ENCODE data around the gene IL12A. TPM values are rescaled to one million over a fixed set of nuclear protein-coding genes. Genes with fewer than 3 reads are reported as not detected.

The IL12A gene
- total RNA-seq, 1 experiment from 2014 or later: 1.4 TPM

- in situ Hi-C loops (cut with HindIII; ENCODE audit: low sequenced_read_pairs): no loop called here
- no peak for DNase-seq (ENCODE audit: low spot score)
Observed at GRCh38 chr3:159987291-159987711, 1.3 kb upstream of the IL12A start.

DNA sequence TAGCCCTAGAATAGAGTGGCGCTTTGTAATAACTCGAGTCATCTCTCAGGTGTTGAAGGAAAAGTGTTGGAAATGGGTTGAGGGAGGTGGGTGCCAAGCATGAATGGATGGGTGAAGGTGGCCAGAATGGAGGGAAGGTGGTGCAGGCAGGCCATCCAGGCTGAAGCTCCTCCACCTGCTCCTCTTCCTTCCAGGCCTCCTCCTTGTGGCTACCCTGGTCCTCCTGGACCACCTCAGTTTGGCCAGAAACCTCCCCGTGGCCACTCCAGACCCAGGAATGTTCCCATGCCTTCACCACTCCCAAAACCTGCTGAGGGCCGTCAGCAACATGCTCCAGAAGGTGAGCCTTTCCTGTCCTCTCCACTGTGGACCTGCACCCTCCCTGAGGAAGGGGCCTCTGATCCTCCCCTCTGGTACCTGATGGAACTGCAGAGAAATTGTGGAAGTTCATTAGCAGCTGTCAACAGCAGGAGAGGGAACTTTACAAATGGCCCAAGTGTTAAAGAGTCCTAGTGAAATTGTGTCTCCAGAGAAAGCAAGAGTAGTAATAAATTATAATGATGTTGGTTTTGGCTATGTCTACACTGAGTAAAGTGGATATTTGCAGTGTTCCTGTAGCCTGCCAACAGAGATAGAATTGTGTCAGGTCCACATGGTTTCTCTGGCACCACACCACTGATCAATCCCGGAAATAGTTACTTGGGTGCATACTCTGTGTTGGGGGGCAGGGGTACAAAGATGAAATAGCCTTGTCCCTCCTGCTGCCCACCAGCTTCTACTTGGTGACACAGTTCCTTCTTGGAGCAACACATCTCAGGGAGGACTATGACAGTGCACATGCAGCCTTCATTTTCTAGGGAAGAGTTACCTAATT lies 1.6 kb downstream of the IL12A start:
- no peak for DNase-seq (ENCODE audit: low spot score)
- in situ Hi-C loops (cut with HindIII; ENCODE audit: low sequenced_read_pairs): no loop called here

- in situ Hi-C loops (cut with HindIII; ENCODE audit: low sequenced_read_pairs): no loop called here
- DNase-seq (ENCODE audit: low spot score): no peak
Observed at GRCh38 chr3:159991591-159991990, 3.0 kb downstream of the IL12A start.

GRCh38 chr3:159992589-159992988 lies 4.0 kb downstream of the IL12A start:
- in situ Hi-C loops (cut with HindIII; ENCODE audit: low sequenced_read_pairs): no loop called here

DNA sequence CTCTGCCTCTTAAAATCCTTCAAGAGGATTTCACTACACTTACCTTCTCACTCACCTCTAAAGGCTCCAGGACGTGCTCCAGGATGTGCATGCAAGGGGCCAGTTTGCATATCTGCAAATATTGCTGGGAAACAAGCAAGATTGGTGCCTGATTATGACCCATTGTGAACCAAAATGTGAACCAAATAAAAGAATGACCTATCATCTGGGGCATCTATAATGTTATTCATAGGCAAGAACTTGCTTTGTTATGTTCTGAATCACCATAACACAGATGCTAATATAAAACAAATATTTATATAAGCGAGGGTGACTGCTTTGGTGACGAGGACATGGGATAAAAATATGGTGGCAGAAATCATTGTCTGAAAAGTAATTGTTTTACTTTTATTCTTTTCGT lies 5.5 kb downstream of the IL12A start:
- in situ Hi-C loops (cut with HindIII; ENCODE audit: low sequenced_read_pairs): no loop called here
- DNase-seq (ENCODE audit: low spot score): no peak

More at GRCh38 chr3:159992589-159992988, 4.0 kb downstream of the IL12A start:
- DNase-seq (ENCODE audit: low spot score): no peak

DNA sequence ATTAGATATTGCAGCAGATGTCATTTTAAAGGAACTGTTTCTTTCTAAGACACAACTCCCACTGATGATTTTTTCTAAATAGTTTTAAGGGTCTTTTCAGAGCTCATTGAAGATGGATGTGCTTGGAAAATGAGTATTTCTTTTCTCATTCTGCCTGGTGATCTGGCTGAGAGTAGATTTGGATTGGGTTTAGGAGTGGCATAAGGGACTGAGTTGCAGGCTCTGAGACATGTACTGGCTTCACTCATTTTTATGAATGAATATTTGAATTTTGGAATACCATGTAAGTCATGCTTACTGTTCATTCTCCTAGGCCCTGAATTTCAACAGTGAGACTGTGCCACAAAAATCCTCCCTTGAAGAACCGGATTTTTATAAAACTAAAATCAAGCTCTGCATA lies 6.5 kb downstream of the IL12A start:
- in situ Hi-C loops (cut with HindIII; ENCODE audit: low sequenced_read_pairs): no loop called here
- no peak for DNase-seq (ENCODE audit: low spot score)

DNA sequence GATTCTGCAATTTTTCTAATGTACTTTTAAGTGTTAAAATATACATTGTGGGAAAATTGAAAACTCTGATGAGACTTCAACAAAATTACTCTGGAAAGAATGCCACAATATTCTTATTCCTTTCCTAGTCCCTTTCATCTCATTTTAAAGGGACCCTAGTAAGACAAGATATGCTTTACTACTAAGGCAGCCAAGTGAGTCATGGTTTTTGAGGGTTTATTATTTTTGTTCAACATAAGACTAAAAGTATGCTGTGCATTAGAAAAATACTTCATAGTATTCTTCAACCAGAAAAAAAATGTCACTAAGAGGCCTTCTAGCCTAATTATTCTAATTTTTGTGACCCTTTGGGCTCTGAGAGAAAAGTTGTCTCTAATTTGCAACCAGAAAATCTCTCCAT lies 7.4 kb downstream of the IL12A start:
- in situ Hi-C loops (cut with HindIII; ENCODE audit: low sequenced_read_pairs): no loop called here
- no peak for DNase-seq (ENCODE audit: low spot score)

GRCh38 chr3:159996959-159997358 lies 8.3 kb downstream of the IL12A start:
- in situ Hi-C loops (cut with HindIII; ENCODE audit: low sequenced_read_pairs): no loop called here
- DNase-seq (ENCODE audit: low spot score): no peak

DNA sequence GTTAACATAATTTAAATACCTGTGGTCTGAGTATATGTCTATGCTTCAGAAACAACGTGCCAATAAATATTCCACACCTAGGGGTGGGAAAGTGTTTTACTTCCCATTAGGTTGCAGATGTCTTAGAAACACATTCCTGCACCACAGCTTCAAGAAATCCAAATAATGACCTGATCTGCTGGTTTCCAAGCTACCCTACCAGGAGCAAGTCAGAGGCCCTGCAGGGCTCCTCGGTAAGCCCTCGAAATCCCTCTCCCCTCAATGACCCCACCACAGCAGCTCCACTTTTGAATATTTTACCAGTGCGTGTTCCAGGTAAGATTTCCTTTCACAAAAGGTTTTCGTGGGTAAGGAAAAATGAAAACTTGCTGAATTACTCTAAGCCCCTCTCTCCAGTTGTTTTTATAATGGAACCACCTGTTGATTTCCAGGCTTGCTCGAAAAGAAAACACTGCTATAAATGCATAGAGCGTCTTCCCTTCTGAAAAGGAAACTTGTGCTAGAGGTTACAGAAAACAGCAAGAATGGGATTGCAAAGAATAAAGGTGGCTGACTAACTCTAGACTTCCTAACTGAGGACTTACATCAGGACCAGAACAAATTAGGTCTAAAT lies 12.6 kb downstream of the IL12A start:
- in situ Hi-C loops (cut with HindIII; ENCODE audit: low sequenced_read_pairs): no loop called here
- no peak for DNase-seq (ENCODE audit: low spot score)

GRCh38 chr3:160001850-160002623 lies 13.4 kb downstream of the IL12A start:
- in situ Hi-C loops (cut with HindIII; ENCODE audit: low sequenced_read_pairs): no loop called here

DNA sequence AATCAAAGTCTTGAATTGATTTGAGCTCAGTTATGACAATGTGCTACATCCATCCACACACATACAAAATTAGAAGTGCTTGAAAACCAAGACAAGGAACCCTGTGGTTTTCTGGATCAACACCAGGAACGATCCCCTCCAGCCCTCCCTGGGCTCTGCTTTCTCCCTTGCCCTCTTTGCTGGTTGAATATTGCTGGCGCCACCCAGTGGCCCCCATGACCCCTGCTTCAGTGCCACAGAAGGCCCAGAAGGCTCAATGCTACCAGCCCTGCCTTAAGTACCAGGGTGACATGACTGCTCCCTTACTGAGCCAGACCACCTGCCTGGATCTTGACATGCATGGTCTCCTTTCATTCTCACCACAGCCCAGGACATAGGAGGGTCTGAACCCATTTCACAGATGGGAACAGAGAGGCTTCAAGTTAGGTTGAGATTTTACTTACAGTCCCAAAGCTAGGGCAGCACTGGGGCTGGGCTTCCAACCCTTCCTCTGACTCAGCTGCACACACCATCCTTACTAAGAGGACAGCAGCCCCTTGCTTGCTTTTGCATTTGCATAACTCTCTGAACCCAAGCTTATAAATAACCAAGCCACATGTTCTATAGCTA lies 15.0 kb downstream of the IL12A start:
- DNase-seq (ENCODE audit: low spot score): peak; percentile 58
- in situ Hi-C loops (cut with HindIII; ENCODE audit: low sequenced_read_pairs): no loop called here

More at GRCh38 chr3:160001850-160002623, 13.4 kb downstream of the IL12A start:
- peak; percentile 61 for DNase-seq (ENCODE audit: low spot score)

- in situ Hi-C loops (cut with HindIII; ENCODE audit: low sequenced_read_pairs): no loop called here
- DNase-seq (ENCODE audit: low spot score): no peak
Observed at GRCh38 chr3:160005004-160005403, 16.4 kb downstream of the IL12A start.

GRCh38 chr3:160006282-160007163 lies 17.9 kb downstream of the IL12A start:
- in situ Hi-C loops (cut with HindIII; ENCODE audit: low sequenced_read_pairs): no loop called here
- peak; percentile 84 for DNase-seq (ENCODE audit: low spot score)

GRCh38 chr3:160008961-160009360 lies 20.3 kb downstream of the IL12A start:
- no peak for DNase-seq (ENCODE audit: low spot score)
- in situ Hi-C loops (cut with HindIII; ENCODE audit: low sequenced_read_pairs): no loop called here

DNA sequence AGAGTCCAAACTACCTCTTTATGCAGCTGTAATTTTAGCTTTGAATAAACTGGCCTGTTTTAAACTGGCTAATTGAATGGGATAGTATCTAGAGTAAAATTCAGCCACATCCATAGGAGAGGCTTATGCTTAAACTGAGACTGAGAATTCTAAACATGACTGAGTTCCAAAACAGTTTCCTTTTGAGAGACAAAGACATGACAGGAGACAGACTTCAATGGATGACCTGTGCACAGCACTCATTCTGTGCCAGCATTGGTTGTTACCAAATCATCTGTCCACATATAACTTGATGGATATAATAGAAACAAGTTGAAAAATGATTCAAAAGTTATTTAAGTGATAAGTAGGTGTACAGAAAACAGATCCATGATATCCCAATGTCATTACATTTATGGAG lies 20.9 kb downstream of the IL12A start:
- DNase-seq (ENCODE audit: low spot score): no peak
- in situ Hi-C loops (cut with HindIII; ENCODE audit: low sequenced_read_pairs): no loop called here

GRCh38 chr3:160010578-160010977 lies 21.9 kb downstream of the IL12A start:
- in situ Hi-C loops (cut with HindIII; ENCODE audit: low sequenced_read_pairs): no loop called here
- DNase-seq (ENCODE audit: low spot score): no peak

DNA sequence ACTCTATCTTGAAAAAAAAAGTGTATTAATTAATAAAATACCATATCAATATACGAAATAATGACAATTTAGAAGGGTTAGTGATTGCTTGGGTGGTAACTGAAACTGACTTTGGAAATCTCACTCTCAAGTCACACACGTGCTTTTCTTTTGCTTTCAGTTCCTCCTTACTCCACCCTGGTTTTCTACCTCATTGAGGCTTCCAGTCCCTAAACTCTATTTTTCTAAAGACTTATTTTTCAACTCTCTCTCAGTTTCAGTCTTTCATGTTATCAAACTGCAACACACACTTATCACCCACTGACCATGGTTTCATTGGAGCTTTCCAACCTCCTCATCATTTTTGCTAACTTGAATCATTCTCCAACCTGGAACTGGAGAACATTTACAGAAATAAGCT lies 23.5 kb downstream of the IL12A start:
- DNase-seq (ENCODE audit: low spot score): no peak
- in situ Hi-C loops (cut with HindIII; ENCODE audit: low sequenced_read_pairs): no loop called here

DNA sequence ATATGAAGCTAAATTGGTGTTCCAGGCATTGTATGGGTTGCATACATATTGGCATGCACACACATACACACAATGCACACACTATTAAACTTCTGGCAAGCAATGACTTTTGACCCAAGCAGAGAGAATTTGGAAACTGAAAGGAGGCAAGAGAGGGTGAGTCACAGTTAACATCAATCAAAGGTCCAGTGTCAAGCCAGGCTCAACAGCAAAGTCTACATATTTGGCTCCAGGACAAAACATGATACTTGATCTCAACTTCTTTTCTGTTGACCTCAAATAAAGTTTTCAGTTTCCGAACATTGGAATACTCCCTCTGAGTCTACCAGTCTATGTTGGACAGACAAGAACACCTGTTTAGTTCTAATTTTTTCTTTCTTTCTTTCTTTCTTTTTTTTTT lies 28.3 kb downstream of the IL12A start:
- DNase-seq (ENCODE audit: low spot score): no peak
- in situ Hi-C loops (cut with HindIII; ENCODE audit: low sequenced_read_pairs): no loop called here

GRCh38 chr3:160018959-160019358 lies 30.3 kb downstream of the IL12A start:
- in situ Hi-C loops (cut with HindIII; ENCODE audit: low sequenced_read_pairs): no loop called here
- DNase-seq (ENCODE audit: low spot score): no peak

Data from G401 (cell line).